Keratinocyte (primary cell): ENCODE results near the gene TPO.

Experiments
- CTCF ChIP-seq, 3 experiments: IDR thresholded peaks in 1 of 3; conservative IDR thresholded peaks in 1 of 3; optimal IDR thresholded peaks in 1 of 3; 2 replicates in 2 of 3; 3 replicates in 1 of 3; pipeline versions ENCODE3 to v1.5.1; 2011; ENCODE audit warnings: low read length in 3 of 3, mild to moderate bottlenecking in 3 of 3, moderate library complexity in 2 of 3, control low read depth in 1 of 3, inconsistent platforms in 1 of 3; ENCODE audit not compliant: insufficient read depth in 2 of 3; ENCODE audit errors: extremely low read depth in 1 of 3
- EZH2 ChIP-seq: IDR thresholded peaks from one replicate; pipeline ENCODE4 v1.6.1; 2012; ENCODE audit warnings: inconsistent platforms, mild to moderate bottlenecking, low read length, moderate library complexity

- TF ChIP-seq CTCF (optimal IDR thresholded peaks at IDR 0.05 in 1 of 3, IDR thresholded peaks at IDR 0.05 in 1 of 3, conservative IDR thresholded peaks at IDR 0.05 in 1 of 3; ENCODE audit: extremely low read depth in 1 of 3, insufficient read depth in 2 of 3, low read length in 3 of 3) (no peak), EZH2 (no peak)
These were observed 9.7 kb upstream of the TPO start for GRCh38 chr2:1403565-1403964.
